Mammary epithelial cell (primary cell): ENCODE measurements around the gene SLC30A2.

Experiments used
- EZH2 ChIP-seq: IDR thresholded peaks from 2 replicates; pipeline ENCODE4 v1.6.1; 2012; ENCODE audit warnings: low read length, inconsistent platforms, borderline replicate concordance
- TF ChIP-seq, protein P1 (sequence below), 2 donors: IDR thresholded peaks in 1 of 2; conservative IDR thresholded peaks in 1 of 2; 2 replicates each; pipeline ENCODE4 v1.5.1; 2011 to 2012; ENCODE audit warnings: inconsistent platforms in 2 of 2, low read length in 2 of 2, mild to moderate bottlenecking in 2 of 2, control low read depth in 1 of 2, low read depth in 1 of 2; ENCODE audit not compliant: insufficient read depth in 1 of 2; ENCODE audit errors: extremely low read depth in 1 of 2

DNA sequence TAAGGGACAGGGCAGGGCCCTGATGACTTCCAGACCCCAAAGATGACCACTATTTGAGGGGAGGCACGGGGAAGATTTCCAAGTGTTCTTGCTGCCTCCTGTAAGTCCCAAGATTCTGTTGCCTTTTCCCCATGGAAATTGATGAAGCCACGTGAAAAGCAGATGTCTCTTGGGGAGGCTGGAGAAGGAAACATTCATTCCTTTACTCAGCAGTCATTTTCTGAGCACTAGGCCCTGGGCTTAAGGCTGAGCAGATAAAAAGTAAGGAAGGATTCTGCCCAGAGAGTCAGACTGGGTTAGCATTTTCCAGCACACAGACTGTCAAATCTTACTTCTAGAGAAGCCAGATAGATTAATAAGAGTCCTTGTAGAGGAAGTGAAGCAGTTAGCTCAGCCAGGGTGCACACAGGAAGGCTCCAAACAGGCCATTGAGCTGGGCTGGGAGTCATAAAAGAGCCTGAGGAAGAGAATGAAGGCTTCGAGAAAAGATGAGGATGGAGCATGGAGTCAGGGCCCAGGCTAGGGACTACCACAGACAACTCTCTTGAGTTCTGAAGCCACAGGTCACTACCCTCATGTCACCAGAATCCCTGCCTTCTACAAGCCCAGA is 14.2 kb downstream of the SLC30A2 start:
- TF ChIP-seq, protein P1, sequence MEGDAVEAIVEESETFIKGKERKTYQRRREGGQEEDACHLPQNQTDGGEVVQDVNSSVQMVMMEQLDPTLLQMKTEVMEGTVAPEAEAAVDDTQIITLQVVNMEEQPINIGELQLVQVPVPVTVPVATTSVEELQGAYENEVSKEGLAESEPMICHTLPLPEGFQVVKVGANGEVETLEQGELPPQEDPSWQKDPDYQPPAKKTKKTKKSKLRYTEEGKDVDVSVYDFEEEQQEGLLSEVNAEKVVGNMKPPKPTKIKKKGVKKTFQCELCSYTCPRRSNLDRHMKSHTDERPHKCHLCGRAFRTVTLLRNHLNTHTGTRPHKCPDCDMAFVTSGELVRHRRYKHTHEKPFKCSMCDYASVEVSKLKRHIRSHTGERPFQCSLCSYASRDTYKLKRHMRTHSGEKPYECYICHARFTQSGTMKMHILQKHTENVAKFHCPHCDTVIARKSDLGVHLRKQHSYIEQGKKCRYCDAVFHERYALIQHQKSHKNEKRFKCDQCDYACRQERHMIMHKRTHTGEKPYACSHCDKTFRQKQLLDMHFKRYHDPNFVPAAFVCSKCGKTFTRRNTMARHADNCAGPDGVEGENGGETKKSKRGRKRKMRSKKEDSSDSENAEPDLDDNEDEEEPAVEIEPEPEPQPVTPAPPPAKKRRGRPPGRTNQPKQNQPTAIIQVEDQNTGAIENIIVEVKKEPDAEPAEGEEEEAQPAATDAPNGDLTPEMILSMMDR (conservative IDR thresholded peaks at IDR 0.05 in 1 of 2, IDR thresholded peaks at IDR 0.05 in 1 of 2; ENCODE audit: extremely low read depth in 1 of 2, insufficient read depth in 1 of 2, low read depth in 1 of 2, low read length in 2 of 2): no peak
- no peak for TF ChIP-seq EZH2
